Measurements from ENCODE around the gene ATXN7L3.

ATXN7L3 gene

DNA sequence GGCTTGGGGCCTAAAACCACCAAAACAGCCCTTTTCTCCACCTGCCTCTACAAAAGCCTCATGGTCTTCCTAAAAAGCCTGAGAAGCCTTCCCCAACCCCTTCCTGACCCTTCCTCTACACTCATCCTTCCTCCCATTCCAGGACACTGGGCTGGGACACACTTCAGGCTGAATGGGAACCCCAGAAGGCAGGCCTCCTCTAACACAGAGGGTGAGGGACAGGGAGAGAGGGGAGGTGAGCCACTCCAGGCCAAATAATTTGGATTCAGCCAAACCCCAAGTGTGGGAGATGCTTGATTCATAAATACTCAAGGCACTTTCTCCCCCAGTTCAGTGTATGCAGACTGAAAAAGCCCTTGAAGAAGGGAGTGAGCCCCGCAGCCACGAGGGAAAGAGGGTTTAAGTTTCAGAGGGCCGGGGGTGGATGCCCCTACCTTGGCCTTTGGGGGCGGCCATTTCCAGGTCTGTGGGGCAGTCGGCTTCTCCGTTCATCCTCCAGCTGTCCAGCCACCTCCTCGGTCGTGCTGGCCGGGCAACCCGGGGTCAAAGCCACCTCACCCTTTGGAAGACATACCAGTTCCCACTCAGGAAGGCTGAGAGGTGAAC, 18.2 kb upstream of the ATXN7L3 start:
- no peak for DNase-seq

DNA sequence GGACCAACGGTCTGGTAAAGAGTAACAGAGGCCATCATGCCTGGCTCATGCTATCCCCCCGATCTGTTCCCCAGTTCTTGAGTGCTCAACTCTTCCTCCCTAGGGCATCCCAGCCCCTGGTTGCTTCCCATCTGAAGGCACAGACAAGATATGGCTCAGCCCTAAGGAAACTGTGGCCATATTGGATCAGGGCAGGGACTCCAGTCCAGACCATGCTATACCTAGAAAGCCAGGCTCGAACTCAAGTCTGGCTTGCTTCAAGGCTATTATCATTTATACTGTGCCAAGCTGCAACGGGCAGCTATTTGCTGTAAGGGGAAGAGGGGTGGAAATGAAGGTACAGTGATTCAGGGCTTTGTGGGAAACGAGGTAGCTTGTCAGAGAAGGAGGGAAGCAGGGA, 17.0 kb upstream of the ATXN7L3 start:
- DNase-seq, result no peak

DNA sequence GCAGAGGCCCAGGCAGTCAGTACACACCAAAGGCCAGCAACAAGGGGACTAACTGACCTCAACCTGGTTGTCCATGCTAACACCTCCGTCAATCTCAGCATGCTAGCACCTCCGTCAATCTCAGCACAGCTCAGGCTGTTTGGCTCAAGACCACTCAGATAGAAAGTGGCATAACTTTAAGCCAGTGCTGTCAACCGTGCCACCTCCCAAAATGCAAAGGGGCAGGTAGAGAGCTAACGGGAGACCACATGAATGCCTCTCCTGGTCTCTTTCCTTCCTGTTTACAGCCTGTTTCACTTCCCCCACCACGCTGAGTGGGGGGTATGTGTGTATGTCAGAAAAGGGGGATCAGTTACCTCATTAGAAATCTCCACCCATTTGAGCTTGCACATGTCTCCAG, 16.5 kb upstream of the ATXN7L3 start:
- no peak for DNase-seq

DNA sequence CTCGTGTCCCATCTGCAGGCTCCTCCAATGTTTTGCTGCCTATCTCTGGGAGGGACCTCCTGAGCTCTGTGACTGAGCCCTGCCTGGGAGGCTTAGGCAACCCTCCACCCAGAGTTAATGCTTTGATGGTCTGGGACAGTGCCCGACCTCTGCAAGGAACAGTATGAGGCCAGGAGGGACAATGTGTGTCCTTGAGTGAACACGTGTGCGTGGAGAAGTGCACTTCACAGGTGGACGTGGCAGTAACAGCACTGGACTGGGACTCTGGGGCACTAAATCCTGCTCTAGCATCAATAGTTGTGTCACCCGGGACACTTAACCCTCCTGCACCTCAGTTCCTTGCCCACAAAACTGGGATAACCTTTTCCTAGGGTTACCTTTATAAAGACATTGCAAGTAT, 15.2 kb upstream of the ATXN7L3 start:
- DNase-seq, result no peak

DNA sequence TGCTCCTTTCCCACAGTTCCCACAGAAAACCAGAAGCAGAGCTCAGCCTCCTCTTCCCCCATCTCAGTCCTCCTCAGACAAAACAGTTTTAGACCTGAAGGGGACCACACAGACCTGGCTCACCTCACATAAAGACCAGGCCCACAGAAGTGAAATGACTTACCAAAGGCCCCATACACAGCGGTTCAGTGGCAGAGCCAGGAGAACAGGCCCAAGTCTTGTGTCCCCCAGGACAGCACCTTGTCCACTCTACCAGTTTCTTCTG, 14.5 kb upstream of the ATXN7L3 start:
- no peak for DNase-seq

DNA sequence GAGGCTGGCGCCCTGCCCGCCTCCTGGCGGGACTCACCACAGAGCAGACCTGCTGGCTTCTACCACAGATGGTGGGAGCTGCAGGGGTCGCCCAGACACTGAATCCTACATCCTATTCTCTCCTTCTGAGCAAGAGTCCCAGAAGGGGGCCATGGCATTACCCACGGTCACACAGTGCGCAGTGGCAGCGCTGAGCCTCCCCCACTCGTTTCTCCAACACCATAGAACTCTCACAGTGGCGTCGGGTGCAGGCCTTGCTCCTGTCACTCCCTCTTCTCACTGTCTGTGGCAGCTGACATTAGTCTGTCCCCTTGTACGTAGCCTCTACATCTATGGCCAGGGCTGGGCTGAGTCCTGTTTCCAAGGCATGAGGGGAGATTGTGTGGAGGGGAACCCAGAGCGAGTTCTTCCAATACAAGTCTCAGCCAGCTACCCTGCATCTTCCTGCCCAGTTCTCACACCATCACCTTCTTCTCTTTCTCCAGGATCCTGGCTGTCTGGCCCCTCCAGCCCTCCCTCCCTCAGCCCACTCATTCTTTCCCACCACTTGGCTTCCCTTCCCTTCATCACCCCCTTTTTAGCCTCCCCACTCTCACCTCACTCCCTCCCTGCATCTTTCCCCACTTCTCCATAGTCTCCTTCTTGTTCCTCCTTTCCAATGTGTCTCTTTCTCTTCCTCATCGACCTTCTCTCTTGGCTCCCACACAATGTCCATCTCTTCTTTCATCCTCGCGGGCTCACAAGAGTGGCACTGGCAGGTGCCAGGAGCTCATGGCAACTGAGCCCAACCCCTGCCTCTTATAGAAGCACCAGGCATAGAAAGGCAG, 13.9 kb upstream of the ATXN7L3 start:
- DNase-seq, result no peak

DNA sequence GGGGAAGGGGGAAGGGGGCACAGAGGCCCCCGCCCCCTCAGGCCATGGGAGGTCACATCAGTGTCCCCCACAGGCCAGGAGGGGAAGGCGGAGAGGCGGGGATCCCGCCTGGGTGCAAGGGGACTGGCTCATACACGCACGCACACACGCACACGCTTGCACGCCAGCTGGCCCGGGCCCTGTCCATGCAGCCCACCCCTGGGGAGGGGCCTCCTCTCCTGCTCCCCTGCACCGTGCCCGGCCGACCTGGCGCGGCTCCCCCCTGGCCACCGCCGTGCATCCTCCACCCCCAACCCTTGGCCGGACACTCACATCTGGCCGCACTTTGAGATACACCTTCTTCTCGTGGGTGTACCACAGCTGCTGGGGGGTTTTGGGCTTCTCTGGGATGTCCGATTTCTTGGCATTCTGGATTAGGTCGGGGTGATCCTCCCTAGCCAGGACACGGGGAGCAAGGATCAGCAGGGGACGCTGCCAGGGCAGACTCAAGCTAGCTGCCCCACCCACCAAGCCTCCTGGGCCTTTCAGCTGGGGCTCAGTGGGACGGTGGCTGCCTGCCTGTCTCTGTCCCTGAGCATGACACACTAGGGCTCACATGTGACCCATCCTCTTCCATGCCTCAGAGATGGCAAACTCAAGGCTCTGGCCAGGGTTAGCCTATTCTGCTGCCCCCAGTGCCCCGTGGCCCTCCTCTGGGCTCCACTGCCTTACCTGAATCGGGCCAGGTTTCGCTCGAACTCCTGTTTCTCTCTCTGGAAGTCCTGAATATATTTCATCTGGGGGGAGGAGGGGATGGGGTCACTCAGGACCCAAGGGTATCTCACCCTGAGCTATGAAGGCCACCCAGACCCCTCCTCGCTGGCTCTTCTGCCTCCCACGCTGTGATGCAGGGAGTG, 13.1 kb upstream of the ATXN7L3 start:
- DNase-seq, result no peak

DNA sequence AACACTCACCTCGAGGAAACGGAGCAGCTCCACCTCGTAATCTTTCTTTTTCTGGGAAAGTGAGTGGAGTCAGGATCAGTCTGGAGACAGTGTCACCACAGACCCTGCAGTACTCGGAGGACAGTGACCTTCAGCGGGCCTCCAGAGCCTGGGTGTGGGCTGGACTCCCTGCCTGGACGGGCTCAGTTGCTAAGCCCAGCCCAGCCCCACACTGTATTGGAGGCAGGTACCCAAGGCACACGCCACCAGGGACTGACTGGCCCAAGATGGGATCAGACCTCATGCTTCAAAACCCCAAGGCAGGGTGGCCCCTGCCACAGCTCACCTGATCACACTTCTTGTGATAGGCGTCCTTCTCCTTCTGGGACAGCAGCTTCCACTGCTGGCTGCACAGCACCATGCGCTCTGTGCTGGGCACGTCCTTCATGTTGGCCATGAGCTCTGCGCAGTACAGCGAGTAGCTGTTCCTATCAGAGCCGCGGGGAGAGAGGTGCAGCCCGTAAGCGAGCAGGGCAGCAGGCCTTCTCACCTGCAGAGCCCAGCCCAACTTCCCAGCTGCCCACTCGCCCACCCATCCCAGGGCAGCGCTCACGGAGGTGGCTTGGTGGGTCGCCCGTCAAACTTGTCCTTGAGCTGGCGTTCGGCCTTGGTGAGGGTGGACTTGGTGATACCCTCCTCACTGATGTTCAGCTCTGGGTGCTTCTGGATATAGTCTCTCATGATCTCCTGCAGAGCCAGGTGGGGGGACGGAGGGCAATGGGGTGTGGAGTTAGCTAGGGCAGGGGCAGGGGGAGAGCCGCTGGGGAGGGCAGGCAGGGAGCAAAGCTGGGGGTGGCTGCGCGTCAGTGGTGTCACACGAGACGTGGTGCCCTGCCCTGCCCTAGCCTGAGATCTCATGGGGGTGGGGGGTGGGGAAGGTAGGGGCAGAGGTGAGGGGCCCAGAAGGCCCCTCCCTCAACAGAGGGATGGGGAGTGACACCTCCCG, 11.9 kb upstream of the ATXN7L3 start:
- no peak for DNase-seq

DNA sequence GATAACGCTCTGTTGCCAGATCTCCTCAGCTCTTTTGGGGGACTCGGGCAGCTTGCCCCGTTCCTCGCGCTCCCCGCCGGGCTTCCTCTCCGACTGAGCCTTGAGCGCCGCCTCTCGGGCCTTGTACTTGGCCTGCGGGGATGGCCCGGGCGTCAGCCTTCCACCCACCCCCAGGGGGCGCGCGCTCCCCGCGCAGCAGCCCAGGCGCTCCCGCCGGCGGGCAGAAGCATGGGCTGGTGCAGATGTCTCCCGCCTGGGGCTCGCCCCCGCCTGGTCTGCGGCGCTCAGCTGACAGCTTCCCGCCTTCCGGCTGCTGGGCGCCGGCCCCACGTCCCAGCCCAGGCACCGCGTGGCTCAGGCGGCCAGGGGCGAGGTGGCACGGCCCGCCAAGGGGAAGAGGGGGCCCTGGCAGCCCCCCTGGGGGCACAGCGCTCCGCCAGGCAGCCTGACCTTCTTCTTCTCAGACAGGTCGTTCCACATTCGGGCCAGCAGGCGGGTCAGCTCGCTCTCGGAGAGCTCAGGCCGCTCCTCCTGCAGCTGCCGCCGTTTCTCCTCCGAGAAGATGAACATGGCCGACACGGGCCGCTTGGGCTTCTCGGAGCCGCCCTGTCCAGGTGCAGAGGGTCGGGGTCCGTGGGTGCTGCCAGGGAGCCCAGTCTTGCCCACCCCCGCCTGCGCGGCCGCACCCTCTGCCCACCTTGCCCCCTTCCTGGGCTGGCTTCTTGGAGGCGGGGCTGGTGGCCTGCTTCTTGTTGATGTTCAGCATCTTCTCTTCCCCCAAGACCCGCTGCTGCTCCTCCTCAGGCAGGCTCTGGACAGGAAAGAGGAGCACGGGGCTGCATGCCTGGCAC, 10.9 kb upstream of the ATXN7L3 start:
- DNase-seq, result peak; percentile 75

DNA sequence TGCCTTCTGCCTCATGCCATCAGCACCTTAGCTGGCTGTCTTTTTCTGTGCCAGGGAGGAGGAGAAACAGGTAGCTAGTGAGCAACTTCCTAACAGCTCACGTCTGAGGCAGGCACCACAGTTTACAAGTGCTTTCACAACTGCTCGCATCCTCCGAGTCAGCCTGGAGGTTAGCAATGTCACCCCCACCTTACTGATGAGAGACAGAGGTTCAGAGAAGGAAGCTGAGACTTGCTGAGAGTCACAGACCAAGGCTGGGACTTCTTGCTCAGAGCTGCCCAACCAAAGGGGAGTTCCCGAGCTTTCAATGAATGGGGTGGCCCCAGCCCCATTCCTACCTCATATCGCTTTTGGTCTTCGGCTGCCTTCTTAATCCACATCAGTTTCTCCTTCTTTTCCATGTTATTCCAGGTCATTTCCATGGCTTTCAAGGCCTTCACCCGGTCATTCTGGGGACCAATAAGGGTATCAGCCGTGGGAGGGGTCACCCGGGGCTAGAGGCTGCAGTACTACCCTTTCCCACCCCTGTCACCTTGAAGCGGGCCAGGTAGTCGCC, 10.2 kb upstream of the ATXN7L3 start:
- no peak for DNase-seq

DNA sequence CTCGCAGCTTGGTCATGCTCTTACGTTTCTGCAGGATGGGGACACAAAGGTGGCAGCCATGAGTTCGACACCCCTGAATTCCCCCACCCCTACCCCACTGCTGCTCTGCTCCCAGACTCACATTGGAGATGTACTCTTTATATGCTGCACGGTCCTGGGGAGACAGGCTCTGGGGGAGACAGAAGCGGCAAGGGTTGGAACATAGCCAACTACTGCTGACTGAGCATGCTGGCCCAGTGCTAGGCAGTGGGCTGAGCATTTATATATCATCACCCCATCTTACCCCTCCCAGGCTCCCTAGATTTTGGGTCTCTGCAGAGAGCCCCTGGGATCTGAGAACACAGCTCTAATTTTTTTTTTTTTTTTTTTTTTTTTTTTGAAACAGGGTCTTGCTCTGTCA, 8.1 kb upstream of the ATXN7L3 start:
- DNase-seq, result no peak

DNA sequence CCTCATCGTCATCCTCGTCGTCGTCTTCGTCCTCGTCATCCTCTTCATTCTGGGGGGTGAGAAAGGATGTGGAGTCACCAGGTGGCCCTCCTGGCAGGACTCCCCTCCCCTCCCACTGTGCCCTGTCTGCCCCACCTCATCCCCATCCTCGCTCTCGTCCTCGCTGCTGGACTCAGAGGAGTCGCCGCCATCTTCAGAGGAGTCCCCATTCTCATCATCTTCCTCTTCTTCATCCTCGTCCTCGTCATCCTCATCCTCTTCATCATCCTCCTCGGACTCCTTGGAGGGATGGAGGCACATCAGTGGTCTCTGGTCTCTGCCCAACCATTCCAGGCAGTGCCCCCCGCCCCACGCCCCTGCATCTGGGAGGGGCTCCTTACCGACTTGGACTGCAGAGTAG, 7.6 kb upstream of the ATXN7L3 start:
- no peak for DNase-seq

DNA sequence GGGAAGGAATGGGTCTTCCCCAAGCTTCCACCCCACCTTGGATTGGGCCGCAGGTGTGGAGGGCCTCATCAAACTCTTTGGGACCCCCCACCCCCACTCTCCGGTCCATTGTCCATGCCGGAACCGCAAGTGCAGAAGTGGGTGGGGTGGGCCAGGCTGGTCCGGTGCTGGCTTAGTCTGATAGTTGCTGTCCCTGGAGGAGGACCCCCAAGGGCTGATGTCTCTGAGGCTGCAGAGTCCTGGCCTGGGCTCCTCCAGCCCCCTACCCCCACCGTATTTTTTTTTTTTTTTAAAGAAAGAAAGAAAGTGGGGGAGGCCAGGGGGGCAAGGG, 7.1 kb upstream of the ATXN7L3 start:
- no peak for DNase-seq

DNA sequence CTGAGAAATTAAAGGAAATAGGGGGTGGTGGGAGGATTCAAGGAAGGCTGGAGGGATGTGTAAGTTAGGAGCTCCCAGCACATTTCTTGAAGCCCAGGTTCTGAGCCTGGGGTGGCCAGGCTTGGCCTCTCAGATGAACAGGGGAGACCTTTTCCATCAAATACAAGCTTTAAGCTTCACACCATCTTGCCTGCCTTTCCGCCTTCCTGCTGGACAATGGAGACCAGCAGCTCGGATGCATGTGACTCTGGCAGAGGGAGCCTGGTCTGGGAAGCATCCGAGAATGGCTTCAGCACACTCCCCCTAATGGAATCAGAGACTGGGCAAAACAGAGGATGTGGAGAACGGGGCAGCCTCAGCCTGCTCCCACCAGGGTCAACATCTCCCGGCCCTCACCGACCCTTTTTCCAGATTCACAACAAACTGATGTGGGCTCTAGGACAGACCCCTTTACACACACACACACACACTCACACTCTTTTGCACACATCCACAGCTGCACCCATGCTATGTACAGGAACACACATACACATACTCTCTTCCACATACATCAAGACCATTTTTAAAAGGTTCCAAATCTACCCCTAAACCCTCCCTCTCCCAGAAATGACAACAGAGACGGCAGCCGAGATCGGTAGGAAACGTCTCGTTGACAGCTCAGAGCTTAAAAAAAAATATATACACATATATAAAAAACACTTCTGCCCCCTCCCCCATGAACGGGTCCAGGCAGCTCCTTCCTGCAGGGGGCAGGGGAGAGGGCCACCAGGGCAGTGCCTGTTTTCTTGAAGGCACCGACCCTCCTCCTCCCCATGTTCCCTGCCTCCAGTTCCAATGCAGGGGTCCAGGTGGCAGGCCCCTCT, 6.5 kb upstream of the ATXN7L3 start:
- no peak for DNase-seq

DNA sequence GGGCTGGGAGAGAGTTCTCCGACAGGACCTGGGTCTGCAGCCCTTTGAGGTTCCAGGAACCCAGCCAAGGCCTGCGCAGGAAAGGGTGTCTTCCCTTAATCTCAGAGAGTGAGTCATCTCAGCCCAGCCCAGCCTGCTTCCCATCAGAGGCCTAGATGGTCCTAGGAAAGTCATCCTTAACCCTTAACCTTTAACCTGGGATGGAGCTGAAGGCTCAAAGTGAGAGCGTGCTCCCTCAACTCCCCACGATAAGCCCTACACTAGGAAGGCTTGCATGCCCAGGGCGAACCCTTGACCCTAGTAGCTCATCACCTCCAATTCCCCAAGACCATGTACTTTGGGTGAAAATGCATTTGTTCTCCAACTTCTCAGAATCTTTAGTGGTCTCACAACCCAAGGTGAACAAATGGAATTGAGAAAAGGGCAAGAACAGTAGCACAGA, 4.8 kb upstream of the ATXN7L3 start:
- DNase-seq, result no peak

DNA sequence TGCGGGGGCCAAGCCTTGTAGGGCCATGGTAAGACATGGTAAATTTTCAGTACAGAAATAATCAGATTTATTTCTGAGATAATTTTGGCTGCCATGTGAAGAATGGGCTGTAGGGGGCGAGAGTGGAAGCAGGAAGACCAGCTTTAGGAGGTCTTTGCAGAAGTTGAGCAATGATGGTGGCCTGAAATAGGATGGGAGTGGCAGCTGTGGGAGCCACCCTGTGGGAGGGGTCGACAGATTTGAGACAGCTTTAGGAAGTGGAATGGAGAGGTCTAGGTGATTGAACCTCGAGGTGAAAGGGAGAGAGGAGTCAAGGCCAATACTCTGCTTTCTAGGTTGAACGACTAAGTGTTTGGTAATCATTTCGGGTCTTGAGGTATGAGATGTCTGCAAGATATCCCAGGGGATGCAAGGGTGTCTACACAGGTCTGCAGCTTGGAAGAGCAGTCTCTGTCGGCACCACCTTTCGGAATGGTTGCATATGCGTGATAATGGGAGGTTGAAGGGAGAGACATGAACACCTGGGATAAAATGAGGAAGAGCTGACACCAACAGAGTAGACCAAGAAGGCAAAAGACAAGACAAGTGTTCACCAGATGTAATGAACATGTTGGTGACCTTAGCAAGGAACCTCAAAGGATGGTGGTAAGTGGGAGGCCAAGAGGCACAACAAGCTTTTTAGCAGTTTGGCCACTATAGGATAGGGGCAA, 4.2 kb upstream of the ATXN7L3 start:
- peak; percentile 33 for DNase-seq

DNA sequence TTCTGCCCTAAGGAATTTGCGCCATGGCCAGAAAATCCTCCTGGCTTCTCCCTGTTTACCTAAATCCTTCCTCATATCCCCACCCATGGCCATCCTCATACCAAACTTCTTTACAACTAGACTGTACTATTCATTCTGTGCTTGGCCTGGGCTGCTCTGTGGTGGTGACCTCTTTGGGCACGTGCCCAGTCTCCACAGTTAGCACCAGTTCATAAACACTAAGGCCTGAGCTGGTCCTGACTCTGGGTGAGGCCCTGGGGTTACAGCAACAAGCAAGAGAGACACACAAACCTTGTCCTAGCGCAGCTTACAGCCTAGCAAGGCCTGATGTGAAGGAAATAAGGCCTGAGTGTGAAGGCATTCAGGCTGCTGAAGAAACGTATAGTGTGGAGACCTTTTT, 3.1 kb upstream of the ATXN7L3 start:
- no peak for DNase-seq

DNA sequence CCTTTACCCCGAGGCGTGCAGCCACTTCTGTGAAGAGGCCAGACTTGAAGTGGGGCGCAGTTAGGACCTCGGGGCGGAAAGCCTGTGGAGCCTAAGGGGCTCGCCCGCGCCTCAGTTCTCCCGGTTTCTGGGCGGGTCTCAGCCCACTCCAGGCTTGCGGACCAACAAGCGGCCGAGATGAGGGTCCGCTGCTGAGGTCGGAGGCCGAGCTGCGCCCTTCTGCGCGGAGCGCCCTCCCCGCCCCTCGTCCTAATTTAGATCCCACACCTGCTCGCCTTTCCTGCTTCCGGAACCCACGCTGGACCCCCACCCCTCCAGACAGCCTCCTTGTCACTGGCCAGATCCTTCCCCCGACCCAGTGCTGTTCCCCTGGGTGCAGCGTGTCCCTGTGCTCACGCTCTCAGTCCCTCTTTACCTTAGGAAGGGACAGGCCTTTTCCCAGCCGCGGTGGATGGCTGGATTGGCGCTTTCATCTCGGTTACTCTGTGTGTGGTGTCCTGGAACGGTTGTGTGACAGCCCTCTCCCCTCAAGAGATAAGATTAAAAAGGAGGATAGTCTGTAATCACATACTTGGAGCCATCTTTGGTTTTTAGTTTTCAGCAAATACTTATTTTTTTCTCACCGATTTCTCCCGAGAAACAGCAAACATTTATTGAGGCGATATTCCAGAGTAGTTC, 933 bp upstream of the ATXN7L3 start:
- DNase-seq, result no peak

Measured in DMS153 (cell line).